ENCODE measurements around the gene EXOC5. TPM values are rescaled to one million over a fixed set of nuclear protein-coding genes. Genes with fewer than 3 reads are reported as not detected.
"Not testable (repeated sequence)": the region's sequence is repeated elsewhere in the genome, so short reads cannot be mapped to it uniquely, and the experiment has no call there.

The EXOC5 gene
- total RNA-seq, 1 donor from 2014 or later, result 252 TPM

GRCh38 chr14:57202672-57203071, 66.0 kb downstream of the EXOC5 start:
- H3K4me1 Mint-ChIP-seq; H3K9me3 Mint-ChIP-seq; H3K27me3 ChIP-seq; H3K36me3 Mint-ChIP-seq; H3K4me2 ChIP-seq; H3K79me2 ChIP-seq (ENCODE audit: low read depth); H3K4me3 ChIP-seq; H3K36me3 ChIP-seq; DNase-seq (ENCODE audit: low spot score); H3K27me3 Mint-ChIP-seq (ENCODE audit: insufficient read depth, low read depth); H2AFZ ChIP-seq (replicated peaks); H3K9ac ChIP-seq; H4K20me1 ChIP-seq (ENCODE audit: low read depth); H3K9me3 ChIP-seq (ENCODE audit: low read depth); H3K4me1 ChIP-seq; H3K27ac Mint-ChIP-seq; H3K4me3 Mint-ChIP-seq: not testable (repeated sequence)
- TF ChIP-seq CTCF (IDR thresholded peaks at IDR 0.05), result peak; percentile 48
- peak overlapping the region; percentile 1 for H3K27ac ChIP-seq
- H3F3A ChIP-seq (ENCODE audit: low read depth), result peaks cover 38% of the 10 kb centered on the region

GRCh38 chr14:57199921-57200320, 68.8 kb downstream of the EXOC5 start:
- Histone ChIP-seq H3K9ac (no peak overlapping the region), H3K79me2 (ENCODE audit: low read depth) (no peaks in the 10 kb centered on the region), H4K20me1 (ENCODE audit: low read depth) (no peaks in the 10 kb centered on the region), H3K27ac (no peak overlapping the region), H3K9me3 (ENCODE audit: low read depth) (peaks cover 8% of the 10 kb centered on the region), H3K4me3 (no peak overlapping the region), H3K36me3 (no peaks in the 10 kb centered on the region), H3F3A (ENCODE audit: low read depth) (peaks cover 32% of the 10 kb centered on the region), H3K27me3 (no peaks in the 10 kb centered on the region), H3K4me1 (no peaks in the 10 kb centered on the region), H2AFZ (replicated peaks) (no peak overlapping the region), H3K4me2 (no peak overlapping the region)
- Mint-ChIP-seq H3K27ac (no peak overlapping the region), H3K4me1 (no peaks in the 10 kb centered on the region), H3K9me3 (peaks cover 2% of the 10 kb centered on the region), H3K36me3 (peaks cover 3% of the 10 kb centered on the region), H3K4me3 (no peak overlapping the region), H3K27me3 (ENCODE audit: insufficient read depth, low read depth) (no peaks in the 10 kb centered on the region)
- DNase-seq (ENCODE audit: low spot score), result no peak
- TF ChIP-seq EZH2phosphoT487 (IDR thresholded peaks at IDR 0.05) (no peak), CTCF (IDR thresholded peaks at IDR 0.05) (no peak), EZH2 (IDR thresholded peaks at IDR 0.05) (no peak)

- Histone ChIP-seq H4K20me1 (ENCODE audit: low read depth) (no peaks in the 10 kb centered on the region), H3K9me3 (ENCODE audit: low read depth) (no peaks in the 10 kb centered on the region), H3K4me1 (peaks cover 12% of the 10 kb centered on the region), H3K27me3 (no peaks in the 10 kb centered on the region), H3F3A (ENCODE audit: low read depth) (no peaks in the 10 kb centered on the region), H3K27ac (no peak overlapping the region), H3K36me3 (no peaks in the 10 kb centered on the region), H3K4me2 (no peak overlapping the region), H3K9ac (no peak overlapping the region), H2AFZ (replicated peaks) (no peak overlapping the region), H3K4me3 (no peak overlapping the region), H3K79me2 (ENCODE audit: low read depth) (no peaks in the 10 kb centered on the region)
- Mint-ChIP-seq H3K36me3 (no peaks in the 10 kb centered on the region), H3K27me3 (ENCODE audit: insufficient read depth, low read depth) (no peaks in the 10 kb centered on the region), H3K4me1 (peaks cover 17% of the 10 kb centered on the region), H3K4me3 (no peak overlapping the region), H3K9me3 (no peaks in the 10 kb centered on the region), H3K27ac (no peak overlapping the region)
- peak; percentile 53 for TF ChIP-seq CTCF (IDR thresholded peaks at IDR 0.05)
- no peak for TF ChIP-seq EZH2 (IDR thresholded peaks at IDR 0.05)
- DNase-seq (ENCODE audit: low spot score), result peak; percentile 54
These were observed 79.6 kb downstream of the EXOC5 start for GRCh38 chr14:57189070-57189469.

Data from neural progenitor cell (in vitro differentiated cells).